AG09309 (cell line): Measurements from ENCODE around the gene TFAP2A.

Source experiments
- DNase-seq: peaks from one replicate; pipeline ENCODE4 v3.0.0-alpha.2; 2010; ENCODE audit warnings: low read depth
- H3K4me3 ChIP-seq: 2 replicates; pipeline ENCODE4 v1.5.1; 2011; ENCODE audit warnings: mild to moderate bottlenecking, low read depth, low read length, moderate library complexity; ENCODE audit not compliant: control insufficient read depth
- CTCF ChIP-seq: IDR thresholded peaks from 2 replicates; pipeline ENCODE4 v1.5.1; 2011; ENCODE audit warnings: mild to moderate bottlenecking, low read depth, low read length, inconsistent platforms; ENCODE audit not compliant: insufficient read depth, control insufficient read depth; ENCODE audit errors: missing control alignments

TFAP2A gene

DNA sequence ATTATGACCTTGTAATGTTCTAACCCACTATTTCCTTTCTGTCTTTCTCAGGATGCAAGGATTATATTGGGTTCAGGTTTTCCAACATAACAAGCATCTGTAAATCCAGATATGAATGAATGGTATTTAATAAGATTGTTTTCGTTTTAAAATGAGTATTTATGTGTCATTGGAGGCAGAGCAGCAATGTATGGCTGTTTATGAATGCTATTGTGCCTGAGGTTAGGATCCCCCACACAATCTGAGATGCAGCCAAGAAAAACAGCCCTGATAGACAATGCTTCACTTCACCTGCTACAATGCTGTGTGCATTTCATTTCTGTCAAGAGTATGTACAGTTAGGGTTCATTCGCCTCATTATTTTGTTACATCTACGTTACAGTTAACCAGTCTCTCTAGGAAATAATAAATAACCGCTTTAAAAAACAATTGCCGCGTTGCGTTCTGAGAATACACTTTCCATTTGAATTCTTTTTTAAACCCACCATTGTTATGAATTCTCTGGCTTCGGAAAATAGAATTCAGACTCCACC is 19.6 kb downstream of the TFAP2A start:
- DNase-seq, result no peak
- H3K4me3 ChIP-seq, result no peak overlapping the region
- TF ChIP-seq CTCF, result no peak

- no peak for TF ChIP-seq CTCF
- DNase-seq, result no peak
- H3K4me3 ChIP-seq, result no peak overlapping the region
Measured at GRCh38 chr6:10393544-10394225, 21.2 kb downstream of the TFAP2A start.

- TF ChIP-seq CTCF, result no peak
- no peak overlapping the region for H3K4me3 ChIP-seq
- no peak for DNase-seq
Measured at GRCh38 chr6:10391799-10392198, 23.1 kb downstream of the TFAP2A start.

DNA sequence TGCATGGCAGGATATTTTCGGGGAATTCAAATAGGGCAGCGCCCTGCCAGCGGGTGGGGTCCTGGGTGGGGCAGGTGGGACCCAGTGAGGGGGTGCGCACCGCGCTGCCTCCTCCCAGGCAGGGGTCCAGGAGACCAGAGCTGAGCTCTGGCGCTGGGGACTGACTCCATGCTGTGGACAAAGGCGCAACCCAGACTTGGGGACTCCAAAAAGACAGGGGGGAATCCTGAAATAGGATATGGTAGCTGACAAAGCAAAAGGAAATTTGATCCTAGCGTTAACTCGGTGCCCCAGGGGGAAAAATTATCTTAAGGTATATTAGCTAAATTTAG is 23.6 kb downstream of the TFAP2A start:
- H3K4me3 ChIP-seq, result no peak overlapping the region
- TF ChIP-seq CTCF, result no peak
- no peak for DNase-seq

GRCh38 chr6:10390495-10391298 is 24.2 kb downstream of the TFAP2A start:
- H3K4me3 ChIP-seq, result no peak overlapping the region
- TF ChIP-seq CTCF, result no peak
- no peak for DNase-seq

DNA sequence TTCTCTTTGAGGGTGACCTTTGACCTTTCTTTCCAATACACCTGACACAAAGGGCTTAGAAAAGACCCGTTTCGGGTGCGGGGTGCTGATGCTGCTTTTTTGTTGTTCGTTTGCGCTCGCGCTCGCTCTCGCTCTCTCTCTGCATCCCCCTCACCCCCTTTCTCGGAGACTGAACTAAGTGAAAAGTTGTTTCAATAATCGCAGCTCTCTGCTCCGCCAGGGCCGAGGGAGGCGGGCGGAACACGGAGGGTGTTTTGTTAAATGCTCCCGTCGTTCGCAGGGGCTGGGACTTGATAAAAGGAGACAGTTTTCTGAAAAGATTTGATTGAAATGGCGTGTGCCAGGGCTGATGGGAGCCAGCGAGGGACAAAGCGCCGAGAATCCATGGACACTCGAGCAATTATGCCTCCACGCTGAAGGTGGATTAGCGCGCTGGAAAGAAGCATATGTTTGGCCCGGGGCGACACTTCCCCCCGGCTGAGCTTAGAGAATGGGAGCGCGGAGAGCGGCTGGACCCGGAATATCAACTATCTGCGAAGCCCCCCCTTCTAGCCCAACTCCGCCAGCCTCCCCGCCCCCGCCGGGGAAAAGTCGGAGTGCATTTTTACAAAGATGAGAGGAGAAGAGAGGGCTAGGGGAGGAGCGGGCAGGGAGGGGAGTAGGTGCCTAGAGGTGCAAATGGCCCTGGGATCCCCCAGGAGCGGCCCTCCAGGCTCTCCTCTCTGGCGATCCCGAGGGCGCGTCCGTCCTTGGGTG is 25.0 kb downstream of the TFAP2A start:
- H3K4me3 ChIP-seq, result no peak overlapping the region
- TF ChIP-seq CTCF, result no peak
- DNase-seq, result no peak
